Activated naive CD4-positive, alpha-beta T cell treated with anti-CD3 and anti-CD28 coated beads for 36 hours (primary cell): Measurements from ENCODE around the gene DARS1. TPM values are rescaled to one million over a fixed set of nuclear protein-coding genes. Genes with fewer than 3 reads are reported as not detected.

ENCODE experiments used
- CTCF ChIA-PET: fragments of 350-600 bp; sonication (Branson Sonifier 250); formaldehyde crosslinking; loops from one replicate; lab custom pipeline; 2021; ENCODE audit warnings: antibody characterized with exemption; lab: Charles Lee
- DNase-seq: peaks from one replicate; pipeline ENCODE4 v3.0.0-alpha.2; 2020
- H3K27ac Mint-ChIP-seq: one replicate; pipeline ENCODE4 v1.8.0; 2021; ENCODE audit warnings: mild to moderate bottlenecking, mixed read lengths
- H3K27me3 Mint-ChIP-seq: one replicate; pipeline ENCODE4 v1.8.0; 2021; ENCODE audit warnings: low read depth, mixed read lengths
- H3K36me3 Mint-ChIP-seq: one replicate; pipeline ENCODE4 v1.8.0; 2021; ENCODE audit warnings: low read depth, mixed read lengths
- H3K4me1 Mint-ChIP-seq: one replicate; pipeline ENCODE4 v1.8.0; 2021; ENCODE audit warnings: low read depth, mixed read lengths
- H3K4me3 Mint-ChIP-seq: one replicate; pipeline ENCODE4 v1.8.0; 2021; ENCODE audit warnings: mild to moderate bottlenecking, moderate library complexity, mixed read lengths
- H3K9me3 Mint-ChIP-seq: one replicate; pipeline ENCODE4 v1.8.0; 2021; ENCODE audit warnings: mixed read lengths
- intact Hi-C: fragments of 100-400 bp; cut with micrococcal nuclease; formaldehyde crosslinking; loops from one replicate; pipeline ENCODE4 v1.15.1; 2023
- total RNA-seq, 2 experiments: library from RNA; stranded (reverse); gene quantifications; one replicate each; pipeline ENCODE4 v1.2.3, GENCODE V29; 2021

DARS1 gene
- total RNA-seq, 2 experiments from 2014 or later: 161 to 177 TPM

GRCh38 chr2:135998879-135999278 lies 13.5 kb upstream of the DARS1 start:
- Mint-ChIP-seq H3K9me3 (peaks cover 2% of the 10 kb centered on the region), H3K27me3 (no peaks in the 10 kb centered on the region), H3K4me1 (peaks cover 22% of the 10 kb centered on the region), H3K27ac (no peak overlapping the region), H3K36me3 (peaks cover 3% of the 10 kb centered on the region), H3K4me3 (no peak overlapping the region)
- CTCF ChIA-PET: no interaction called here
- DNase-seq: no peak
- intact Hi-C loops: no loop called here

DNA sequence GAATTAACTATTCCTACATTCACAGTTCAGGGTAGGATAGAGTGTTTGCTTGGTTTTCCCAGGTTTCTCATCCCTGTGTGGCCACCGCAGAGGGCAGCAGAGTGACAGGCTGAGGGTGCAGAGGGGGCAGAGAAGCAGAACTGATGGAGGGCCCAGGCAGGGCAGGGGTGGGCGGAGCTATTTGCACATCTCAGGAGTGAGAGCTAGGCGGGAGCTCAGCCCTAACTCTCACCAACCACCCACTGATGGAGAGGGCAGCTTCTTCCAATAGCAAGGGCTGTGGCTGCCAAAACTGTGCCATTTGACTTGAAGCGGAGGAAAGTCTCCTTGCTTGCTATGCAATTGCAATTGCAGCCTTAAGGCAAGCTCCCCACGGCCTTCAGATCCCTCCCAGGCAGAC lies 12.0 kb upstream of the DARS1 start:
- intact Hi-C loops: no loop called here
- CTCF ChIA-PET: interaction anchor here (0.6 to 0.9 kb wide), 2 partner anchors 203 to 382 kb away, joined by 4 to 5 read pairs; no protein-coding TSS in a partner anchor
- H3K4me3 Mint-ChIP-seq: no peak overlapping the region
- peaks cover 21% of the 10 kb centered on the region for H3K4me1 Mint-ChIP-seq
- no peaks in the 10 kb centered on the region for H3K27me3 Mint-ChIP-seq
- DNase-seq: no peak
- no peak overlapping the region for H3K27ac Mint-ChIP-seq
- H3K36me3 Mint-ChIP-seq: no peaks in the 10 kb centered on the region
- H3K9me3 Mint-ChIP-seq: peaks cover 2% of the 10 kb centered on the region

DNA sequence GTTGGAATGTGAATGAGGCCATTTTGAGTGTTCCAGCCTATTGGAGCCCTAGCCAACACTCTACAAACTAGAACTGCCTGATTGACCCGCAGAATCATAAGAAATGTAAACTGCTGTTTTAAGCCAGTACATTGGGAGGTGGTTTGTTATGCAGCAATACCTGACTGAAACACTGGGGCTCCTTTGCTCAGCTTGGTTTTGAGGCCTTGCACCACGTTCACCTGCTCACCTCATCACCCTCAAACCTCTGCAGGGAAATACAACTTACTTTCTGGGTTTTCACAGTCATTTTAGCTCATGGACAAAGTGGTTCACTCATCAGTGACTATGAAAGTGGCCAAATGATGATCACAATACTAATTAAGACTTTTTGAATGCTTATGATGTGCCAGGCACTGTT lies 10.9 kb upstream of the DARS1 start:
- CTCF ChIA-PET: interaction anchor here (0.5 kb wide), 1 partner anchor 47 kb away, joined by 3 read pairs; no protein-coding TSS in a partner anchor
- H3K9me3 Mint-ChIP-seq: peaks cover 2% of the 10 kb centered on the region
- peak; percentile 23 for DNase-seq
- intact Hi-C loops: no loop called here
- no peaks in the 10 kb centered on the region for H3K27me3 Mint-ChIP-seq
- no peak overlapping the region for H3K27ac Mint-ChIP-seq
- H3K4me3 Mint-ChIP-seq: no peak overlapping the region
- peaks cover 20% of the 10 kb centered on the region for H3K4me1 Mint-ChIP-seq
- H3K36me3 Mint-ChIP-seq: no peaks in the 10 kb centered on the region

DNA sequence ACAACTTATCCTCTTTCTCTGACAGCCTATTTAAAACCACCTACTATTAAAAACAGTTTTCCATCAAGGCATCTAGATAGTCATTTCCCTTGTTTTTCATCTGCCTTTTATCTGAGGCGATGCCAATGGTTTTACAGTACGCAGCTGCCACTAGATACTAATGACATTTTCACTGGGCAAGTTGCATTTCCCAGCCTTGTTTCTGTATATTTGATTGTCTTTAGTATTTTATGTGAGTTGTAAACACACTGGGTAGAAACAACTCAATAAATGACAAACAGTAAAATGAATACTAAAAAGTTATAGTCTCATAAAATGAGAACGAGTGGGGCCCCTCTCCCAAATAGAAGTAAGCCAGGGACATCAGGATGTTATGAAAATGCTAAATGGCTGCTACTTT lies 8.9 kb upstream of the DARS1 start:
- H3K36me3 Mint-ChIP-seq: no peaks in the 10 kb centered on the region

DNA sequence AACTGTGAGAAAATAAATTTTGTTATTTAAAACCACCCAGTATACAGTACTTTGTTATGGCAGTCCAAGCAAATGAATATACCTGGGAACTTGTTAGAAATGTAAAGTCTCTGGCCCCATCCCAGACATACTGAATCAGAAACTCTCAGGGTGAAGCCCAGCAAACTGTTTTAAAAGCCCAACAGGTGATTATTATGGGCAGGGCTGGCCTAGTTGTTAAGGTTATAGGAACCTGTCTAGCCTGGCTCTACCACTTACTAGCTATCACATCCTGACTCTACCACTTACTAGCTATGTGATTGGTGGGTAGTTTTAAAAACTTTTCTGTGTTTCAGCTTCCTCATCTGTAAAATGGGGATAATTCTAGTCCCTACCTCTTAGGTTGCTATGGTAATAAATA lies 8.0 kb upstream of the DARS1 start:
- Mint-ChIP-seq H3K27me3 (no peaks in the 10 kb centered on the region), H3K4me1 (peaks cover 13% of the 10 kb centered on the region)
- CTCF ChIA-PET: interaction anchor here (0.9 kb wide), 1 partner anchor 391 kb away, joined by 3 read pairs; no protein-coding TSS in a partner anchor

More for the DNA sequence above, 8.9 kb upstream of the DARS1 start:
- Mint-ChIP-seq H3K27me3 (no peaks in the 10 kb centered on the region), H3K9me3 (peaks cover 2% of the 10 kb centered on the region), H3K27ac (no peak overlapping the region), H3K4me1 (peaks cover 13% of the 10 kb centered on the region), H3K4me3 (no peak overlapping the region)
- CTCF ChIA-PET: interaction anchor here (0.9 kb wide), 1 partner anchor 390 kb away, joined by 3 read pairs; no protein-coding TSS in a partner anchor
- intact Hi-C loops: no loop called here
- DNase-seq: no peak

DNA sequence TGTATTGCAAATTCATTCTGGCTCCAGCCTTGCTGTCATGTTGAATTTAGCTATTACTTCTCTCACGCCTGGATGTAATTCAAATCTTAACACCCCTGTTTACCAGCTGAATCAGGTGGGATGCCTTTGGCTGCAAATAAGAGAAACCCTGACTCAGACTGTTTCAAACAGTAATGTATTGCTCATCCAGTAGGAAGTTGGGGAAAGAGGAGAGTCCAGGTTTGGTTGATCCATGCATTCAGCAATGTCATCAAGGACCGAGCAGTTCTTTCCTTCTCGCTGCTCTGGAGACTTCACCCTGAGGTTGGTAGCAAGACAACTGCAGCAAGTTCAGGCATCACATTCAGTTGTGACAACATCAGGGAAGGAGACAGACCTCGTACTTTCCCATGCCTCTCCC lies 6.4 kb upstream of the DARS1 start:
- no peaks in the 10 kb centered on the region for H3K27me3 Mint-ChIP-seq

More for the DNA sequence above, 8.0 kb upstream of the DARS1 start:
- H3K4me3 Mint-ChIP-seq: no peak overlapping the region
- H3K9me3 Mint-ChIP-seq: peaks cover 2% of the 10 kb centered on the region
- intact Hi-C loops: no loop called here
- no peak for DNase-seq
- H3K27ac Mint-ChIP-seq: no peak overlapping the region
- no peaks in the 10 kb centered on the region for H3K36me3 Mint-ChIP-seq

GRCh38 chr2:135987441-135987840 lies 2.0 kb upstream of the DARS1 start:
- Mint-ChIP-seq H3K36me3 (peaks cover 14% of the 10 kb centered on the region), H3K27ac (no peak overlapping the region), H3K27me3 (no peaks in the 10 kb centered on the region), H3K4me1 (peaks cover 24% of the 10 kb centered on the region), H3K4me3 (no peak overlapping the region), H3K9me3 (no peaks in the 10 kb centered on the region)
- CTCF ChIA-PET: no interaction called here
- intact Hi-C loops: loop anchor here (5.0 to 10.0 kb wide), 3 partner anchors 225 to 933 kb away; partner anchors contain the start of genes RAB3GAP1 and UBXN4
- no peak for DNase-seq

More for the DNA sequence above, 6.4 kb upstream of the DARS1 start:
- Mint-ChIP-seq H3K9me3 (peaks cover 2% of the 10 kb centered on the region), H3K4me1 (peaks cover 9% of the 10 kb centered on the region), H3K36me3 (no peaks in the 10 kb centered on the region), H3K27ac (no peak overlapping the region), H3K4me3 (no peak overlapping the region)
- CTCF ChIA-PET: no interaction called here
- DNase-seq: no peak
- intact Hi-C loops: no loop called here

DNA sequence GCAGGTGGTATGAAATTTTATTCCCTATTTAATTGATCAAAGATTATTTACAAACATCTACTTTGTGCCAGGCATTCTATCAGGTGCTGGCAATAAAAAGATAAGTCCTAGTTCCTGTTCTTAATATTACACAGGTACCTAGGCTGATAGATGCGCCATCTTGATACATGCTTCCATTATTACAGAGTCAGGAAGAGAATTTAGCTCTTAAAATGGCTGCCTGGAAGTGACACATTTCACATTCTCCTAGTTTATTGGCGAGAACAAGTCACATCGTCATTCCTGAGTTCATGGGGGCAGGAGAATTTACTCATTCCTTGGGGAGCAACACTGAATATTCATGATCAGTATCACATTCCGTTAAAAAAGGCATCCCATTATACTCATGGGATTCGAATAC lies 1.1 kb upstream of the DARS1 start:
- H3K4me1 Mint-ChIP-seq: peaks cover 28% of the 10 kb centered on the region
- no peaks in the 10 kb centered on the region for H3K27me3 Mint-ChIP-seq
- no peak for DNase-seq

DNA sequence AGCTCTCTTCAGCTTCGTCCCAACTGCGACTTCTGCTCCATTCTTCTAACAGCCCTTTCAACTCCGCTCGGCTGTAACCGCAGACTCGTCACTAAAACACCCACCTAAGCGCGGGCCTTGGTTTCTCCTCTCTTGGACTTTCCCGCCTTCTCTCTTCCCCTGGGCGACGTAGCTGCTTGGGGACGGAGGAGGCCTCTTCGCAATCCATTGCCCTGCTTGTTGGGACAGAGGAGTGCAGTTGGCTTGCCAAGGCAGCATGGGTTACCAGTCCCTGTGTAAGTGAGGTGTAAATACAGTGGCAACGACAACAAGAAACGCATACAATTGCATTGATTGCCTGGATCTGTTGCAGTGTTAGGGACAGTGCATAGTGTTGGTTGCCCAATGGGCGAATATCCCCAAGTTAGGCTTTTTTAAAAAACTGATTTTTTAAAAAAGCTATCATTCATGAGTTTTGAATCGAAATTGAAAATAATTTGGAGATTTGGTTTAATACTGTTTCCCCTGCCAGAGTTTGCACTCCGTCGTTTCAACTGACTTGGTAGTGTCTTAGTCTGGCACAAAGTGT lies 484 bp upstream of the DARS1 start:
- H3K9me3 Mint-ChIP-seq: no peaks in the 10 kb centered on the region
- peak overlapping the region; percentile 97 for H3K27ac Mint-ChIP-seq
- no peaks in the 10 kb centered on the region for H3K27me3 Mint-ChIP-seq
- peaks cover 32% of the 10 kb centered on the region for H3K4me1 Mint-ChIP-seq
- CTCF ChIA-PET: interaction anchor here (0.7 to 2.0 kb wide), 6 partner anchors 18 to 399 kb away, joined by 3 to 7 read pairs (median 4); no protein-coding TSS in a partner anchor
- peak overlapping the region; percentile 95 for H3K4me3 Mint-ChIP-seq
- peaks cover 22% of the 10 kb centered on the region for H3K36me3 Mint-ChIP-seq
- peak; percentile 88 for DNase-seq
- intact Hi-C loops: loop anchor here (1.0 to 10.0 kb wide), 14 partner anchors 19 to 931 kb away; partner anchors contain the start of genes MCM6, RAB3GAP1 and UBXN4

More for the DNA sequence above, 1.1 kb upstream of the DARS1 start:
- Mint-ChIP-seq H3K27ac (peak overlapping the region; percentile 97), H3K36me3 (peaks cover 22% of the 10 kb centered on the region), H3K4me3 (peak overlapping the region; percentile 95), H3K9me3 (no peaks in the 10 kb centered on the region)
- intact Hi-C loops: loop anchor here (5.0 to 10.0 kb wide), 3 partner anchors 226 to 932 kb away; partner anchors contain the start of genes RAB3GAP1 and UBXN4
- CTCF ChIA-PET: interaction anchor here (0.7 to 2.0 kb wide), 5 partner anchors 18 to 398 kb away, joined by 3 to 7 read pairs (median 4); no protein-coding TSS in a partner anchor

DNA sequence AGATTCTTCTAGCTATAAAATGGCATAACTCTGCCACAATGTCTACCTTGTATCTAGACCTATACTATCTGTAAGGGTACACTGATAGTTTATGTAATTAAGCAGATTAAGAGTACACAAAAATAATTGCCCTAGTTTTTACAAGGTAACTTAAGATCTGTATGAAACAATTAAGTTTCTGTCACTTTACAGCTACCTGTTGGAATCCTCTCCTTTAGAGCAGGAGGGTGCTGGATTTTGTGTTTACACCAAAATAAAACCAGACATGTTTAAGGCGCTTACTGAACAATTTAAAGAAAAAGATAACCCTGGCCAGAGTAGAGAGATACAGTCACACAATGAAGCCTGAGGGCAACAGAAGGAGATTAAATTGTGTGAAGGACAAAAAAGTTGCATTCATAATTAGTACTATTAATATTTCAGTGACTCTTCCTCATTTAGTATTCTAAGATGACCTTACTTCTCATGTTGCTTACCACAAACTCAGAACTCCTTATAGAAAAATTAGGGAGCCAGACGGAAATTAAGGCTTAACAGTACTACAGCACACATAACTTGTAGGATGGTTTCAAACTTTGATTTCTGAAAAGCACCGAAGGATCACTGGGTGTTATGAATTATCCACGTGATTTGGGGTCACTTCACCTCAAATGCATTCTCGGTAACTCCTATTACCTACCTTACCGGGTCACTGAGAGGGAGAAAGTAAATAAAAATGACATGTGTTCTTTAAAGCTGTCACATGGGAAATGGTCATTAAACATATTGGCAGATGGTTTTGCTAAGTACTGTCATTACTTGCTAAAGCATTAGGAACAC lies 1.0 kb downstream of the DARS1 start:
- peaks cover 45% of the 10 kb centered on the region for H3K4me1 Mint-ChIP-seq
- H3K9me3 Mint-ChIP-seq: no peaks in the 10 kb centered on the region
- peak overlapping the region; percentile 95 for H3K4me3 Mint-ChIP-seq
- H3K27ac Mint-ChIP-seq: peak overlapping the region; percentile 97
- H3K36me3 Mint-ChIP-seq: peaks cover 31% of the 10 kb centered on the region
- CTCF ChIA-PET: interaction anchor here (0.6 to 2.0 kb wide), 5 partner anchors 68 to 400 kb away, joined by 3 to 8 read pairs (median 5); no protein-coding TSS in a partner anchor
- intact Hi-C loops: loop anchor here (1.0 to 10.0 kb wide), 15 partner anchors 21 to 930 kb away; partner anchors contain the start of genes MCM6, RAB3GAP1 and UBXN4
- DNase-seq: no peak
- H3K27me3 Mint-ChIP-seq: no peaks in the 10 kb centered on the region

DNA sequence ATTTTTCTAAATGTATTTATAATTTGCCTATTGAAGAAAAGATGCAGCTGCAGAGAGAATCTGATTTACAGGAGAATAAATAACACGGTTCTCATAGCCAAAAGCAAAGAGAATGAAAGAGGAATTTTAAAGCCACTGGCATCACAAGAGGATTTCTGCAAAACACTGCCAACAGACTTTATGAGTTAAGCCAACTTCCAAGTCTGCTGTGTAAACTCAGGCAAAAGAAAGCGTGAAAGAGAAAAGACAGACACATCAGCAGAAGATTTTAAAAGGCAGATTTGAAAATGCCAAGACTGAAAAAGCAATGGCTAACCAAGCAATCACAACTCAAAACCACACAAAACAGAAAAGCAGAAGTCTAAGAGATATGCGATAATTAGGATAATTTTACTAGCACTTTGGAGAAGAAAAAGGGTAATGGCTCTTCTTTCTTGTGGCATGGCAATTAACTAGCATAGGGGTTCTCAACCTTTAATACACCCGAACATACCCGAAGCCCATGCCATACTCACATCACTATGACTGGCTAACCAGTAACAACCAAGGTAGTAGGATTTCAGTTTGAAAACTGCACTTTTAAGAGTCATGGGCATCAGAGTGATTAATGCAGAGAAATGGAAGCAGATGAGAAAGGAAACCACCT lies 4.9 kb downstream of the DARS1 start:
- intact Hi-C loops: loop anchor here (10.0 kb wide), 1 partner anchor 926 kb away; the partner anchor contains the start of gene RAB3GAP1
- no peak for DNase-seq
- Mint-ChIP-seq H3K36me3 (peaks cover 50% of the 10 kb centered on the region), H3K27me3 (no peaks in the 10 kb centered on the region), H3K27ac (peak overlapping the region; percentile 20), H3K4me1 (peaks cover 48% of the 10 kb centered on the region), H3K4me3 (no peak overlapping the region), H3K9me3 (no peaks in the 10 kb centered on the region)
- CTCF ChIA-PET: no interaction called here
